ENCODE results near the gene TPO. TPM values are rescaled to one million over a fixed set of nuclear protein-coding genes. Genes with fewer than 3 reads are reported as not detected.
"Not testable (repeated sequence)": the region's sequence is repeated elsewhere in the genome, so short reads cannot be mapped to it uniquely, and the experiment has no call there.

The TPO gene
- total RNA-seq, 1 experiment from 2014 or later = not detected

- TF ChIP-seq, protein P1, sequence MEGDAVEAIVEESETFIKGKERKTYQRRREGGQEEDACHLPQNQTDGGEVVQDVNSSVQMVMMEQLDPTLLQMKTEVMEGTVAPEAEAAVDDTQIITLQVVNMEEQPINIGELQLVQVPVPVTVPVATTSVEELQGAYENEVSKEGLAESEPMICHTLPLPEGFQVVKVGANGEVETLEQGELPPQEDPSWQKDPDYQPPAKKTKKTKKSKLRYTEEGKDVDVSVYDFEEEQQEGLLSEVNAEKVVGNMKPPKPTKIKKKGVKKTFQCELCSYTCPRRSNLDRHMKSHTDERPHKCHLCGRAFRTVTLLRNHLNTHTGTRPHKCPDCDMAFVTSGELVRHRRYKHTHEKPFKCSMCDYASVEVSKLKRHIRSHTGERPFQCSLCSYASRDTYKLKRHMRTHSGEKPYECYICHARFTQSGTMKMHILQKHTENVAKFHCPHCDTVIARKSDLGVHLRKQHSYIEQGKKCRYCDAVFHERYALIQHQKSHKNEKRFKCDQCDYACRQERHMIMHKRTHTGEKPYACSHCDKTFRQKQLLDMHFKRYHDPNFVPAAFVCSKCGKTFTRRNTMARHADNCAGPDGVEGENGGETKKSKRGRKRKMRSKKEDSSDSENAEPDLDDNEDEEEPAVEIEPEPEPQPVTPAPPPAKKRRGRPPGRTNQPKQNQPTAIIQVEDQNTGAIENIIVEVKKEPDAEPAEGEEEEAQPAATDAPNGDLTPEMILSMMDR (conservative IDR thresholded peaks at IDR 0.05) = no peak
- Histone ChIP-seq H3K9me3 (ENCODE audit: control insufficient read depth, low read depth, low read length) (no peaks in the 10 kb centered on the region), H4K20me1 (ENCODE audit: control insufficient read depth, insufficient read depth, insufficient read length) (no peaks in the 10 kb centered on the region), H2AK5ac (ENCODE audit: insufficient read length, low read length) (no peak overlapping the region), H3K27ac (ENCODE audit: insufficient read length, low read depth, low read length) (no peak overlapping the region), H3K56ac (ENCODE audit: insufficient read length, low read depth, low read length) (no peak overlapping the region), H3K79me1 (ENCODE audit: insufficient read depth, low read depth, low read length, poor library complexity, severe bottlenecking) (no peaks in the 10 kb centered on the region), H3K4me2 (ENCODE audit: insufficient read depth, insufficient read length, low read length) (no peak overlapping the region), H4K8ac (replicated peaks; ENCODE audit: insufficient read length, low read depth, low read length) (no peak overlapping the region), H3K14ac (ENCODE audit: insufficient read depth, low read length) (no peak overlapping the region), H3K79me2 (ENCODE audit: insufficient read depth, low read length) (no peaks in the 10 kb centered on the region), H3K27me3 (ENCODE audit: insufficient read depth, low read length) (no peaks in the 10 kb centered on the region), H2AFZ (ENCODE audit: low read length) (no peak overlapping the region), H2BK120ac (ENCODE audit: low read depth, low read length, poor library complexity, severe bottlenecking) (no peak overlapping the region), H3K9ac (ENCODE audit: extremely low read depth, insufficient read length, low read length) (no peak overlapping the region), H2BK20ac (ENCODE audit: low read depth, low read length, poor library complexity, severe bottlenecking) (no peak overlapping the region), H4K5ac (ENCODE audit: insufficient read length, low read depth, low read length) (no peak overlapping the region), H3K4ac (ENCODE audit: low read depth, low read length) (no peak overlapping the region), H2BK5ac (ENCODE audit: insufficient read length, low read length) (no peak overlapping the region), H4K91ac (ENCODE audit: insufficient read length, low read depth, low read length) (no peak overlapping the region), H3K4me1 (ENCODE audit: insufficient read depth, low read length) (peaks cover 4% of the 10 kb centered on the region; the same call in 1 of the 2 replicates), H3K18ac (ENCODE audit: insufficient read length, low read depth, low read length) (no peak overlapping the region), H3T11ph (ENCODE audit: low read length) (no peak overlapping the region), H3K23me2 (ENCODE audit: insufficient read length, low read depth, low read length, poor library complexity, severe bottlenecking) (no peaks in the 10 kb centered on the region), H2BK12ac (ENCODE audit: insufficient read length, low read depth, low read length) (no peak overlapping the region), H2BK15ac (ENCODE audit: low read depth, low read length) (no peak overlapping the region), H3K23ac (ENCODE audit: insufficient read length, low read depth, low read length) (no peak overlapping the region)
- peaks cover 0 to 4% (median 3%) of the 10 kb centered on the region in 3 experiments; a peak in 2 of 7 replicates for H3K36me3 Mint-ChIP-seq (ENCODE audit: insufficient read depth in 1 of 3, low read depth in 3 of 3)
- WGBS (ENCODE audit: extremely low coverage, insufficient read length, low lambda C conversion rate) = no CpG with 5 or more reads among the region's 5 CpGs
- no peak overlapping the region for H3K4me3 Mint-ChIP-seq
- no peaks in the 10 kb centered on the region; the same call in 1 of the 2 replicates for H3K27me3 Mint-ChIP-seq (ENCODE audit: low read depth)
- no peak overlapping the region for H3K27ac Mint-ChIP-seq
- peaks cover 4% of the 10 kb centered on the region in 2 experiments; a peak in 2 of 5 replicates for H3K9me3 Mint-ChIP-seq
- no peak for DNase-seq
- H3K4me1 Mint-ChIP-seq = peaks cover 8 to 10% of the 10 kb centered on the region in 2 experiments
These were observed 164.6 kb downstream of the TPO start for GRCh38 chr2:1577846-1578245.

DNA sequence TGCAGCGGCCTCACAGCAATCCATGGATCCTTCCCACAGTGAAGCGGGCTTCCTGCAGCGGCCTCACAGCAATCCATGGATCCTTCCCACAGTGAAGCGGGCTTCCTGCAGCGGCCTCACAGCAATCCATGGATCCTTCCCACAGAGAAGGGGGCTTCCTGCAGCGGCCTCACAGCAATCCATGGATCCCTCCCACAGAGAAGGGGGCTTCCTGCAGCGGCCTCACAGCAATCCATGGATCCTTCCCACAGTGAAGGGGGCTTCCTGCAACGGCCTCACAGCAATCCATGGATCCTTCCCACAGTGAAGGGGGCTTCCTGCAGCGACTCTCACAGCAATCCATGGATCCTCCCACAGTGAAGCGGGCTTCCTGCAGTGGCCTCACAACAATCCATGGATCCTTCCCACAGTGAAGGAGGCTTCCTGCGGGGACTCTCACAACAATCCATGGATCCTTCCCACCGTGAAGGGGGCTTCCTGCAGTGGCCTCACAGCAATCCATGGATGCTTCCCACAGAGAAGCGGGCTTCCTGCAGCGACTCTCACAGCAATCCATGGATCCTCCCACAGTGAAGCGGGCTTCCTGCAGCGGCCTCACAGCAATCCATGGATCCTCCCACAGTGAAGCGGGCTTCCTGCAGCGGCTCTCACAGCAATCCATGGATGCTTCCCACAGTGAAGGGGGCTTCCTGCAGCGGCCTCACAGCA, 168.1 kb downstream of the TPO start:
- not testable (repeated sequence) for H4K8ac ChIP-seq (replicated peaks; ENCODE audit: insufficient read length, low read depth, low read length); H3K4me2 ChIP-seq (ENCODE audit: insufficient read depth, insufficient read length, low read length); H2BK12ac ChIP-seq (ENCODE audit: insufficient read length, low read depth, low read length); H3K9me3 Mint-ChIP-seq; H4K5ac ChIP-seq (ENCODE audit: insufficient read length, low read depth, low read length); H3K36me3 Mint-ChIP-seq (ENCODE audit: insufficient read depth in 1 of 3, low read depth in 3 of 3); H3K4ac ChIP-seq (ENCODE audit: low read depth, low read length); H4K91ac ChIP-seq (ENCODE audit: insufficient read length, low read depth, low read length); H2BK15ac ChIP-seq (ENCODE audit: low read depth, low read length); H3K27me3 Mint-ChIP-seq (ENCODE audit: low read depth); H3K18ac ChIP-seq (ENCODE audit: insufficient read length, low read depth, low read length); H3K79me2 ChIP-seq (ENCODE audit: insufficient read depth, low read length); H2AK5ac ChIP-seq (ENCODE audit: insufficient read length, low read length); H3K4me3 Mint-ChIP-seq; H2BK5ac ChIP-seq (ENCODE audit: insufficient read length, low read length); H2BK120ac ChIP-seq (ENCODE audit: low read depth, low read length, poor library complexity, severe bottlenecking); H3K27me3 ChIP-seq (ENCODE audit: insufficient read depth, low read length); H3K9me3 ChIP-seq (ENCODE audit: control insufficient read depth, low read depth, low read length); H3T11ph ChIP-seq (ENCODE audit: low read length); H3K23me2 ChIP-seq (ENCODE audit: insufficient read length, low read depth, low read length, poor library complexity, severe bottlenecking); H3K27ac Mint-ChIP-seq; H3K79me1 ChIP-seq (ENCODE audit: insufficient read depth, low read depth, low read length, poor library complexity, severe bottlenecking); DNase-seq; H2AFZ ChIP-seq (ENCODE audit: low read length); H3K4me1 ChIP-seq (ENCODE audit: insufficient read depth, low read length); H4K20me1 ChIP-seq (ENCODE audit: control insufficient read depth, insufficient read depth, insufficient read length); H2BK20ac ChIP-seq (ENCODE audit: low read depth, low read length, poor library complexity, severe bottlenecking); H3K9ac ChIP-seq (ENCODE audit: extremely low read depth, insufficient read length, low read length); H3K14ac ChIP-seq (ENCODE audit: insufficient read depth, low read length); H3K23ac ChIP-seq (ENCODE audit: insufficient read length, low read depth, low read length); H3K27ac ChIP-seq (ENCODE audit: insufficient read length, low read depth, low read length); H3K56ac ChIP-seq (ENCODE audit: insufficient read length, low read depth, low read length)
- no CpG with 5 or more reads among the region's 19 CpGs for WGBS (ENCODE audit: extremely low coverage, insufficient read length, low lambda C conversion rate)
- H3K4me1 Mint-ChIP-seq = peaks cover 13 to 16% of the 10 kb centered on the region in 2 experiments

Measured in H9 (cell line).